Smooth muscle cell (in vitro differentiated cells): ENCODE measurements around the gene RERE. TPM values are rescaled to one million over a fixed set of nuclear protein-coding genes. Genes with fewer than 3 reads are reported as not detected.

ENCODE experiments used
- DNase-seq: peaks from one replicate; lab custom pipeline; 2025; ENCODE audit not compliant: unreplicated experiment; lab: John Stamatoyannopoulos, UW
- H2AFZ ChIP-seq: fragments of 200-600 bp; sonication (generic); 2 replicates; pipeline ENCODE4 v1.6.0; 2016; ENCODE audit warnings: antibody characterized with exemption, low read depth, mild to moderate bottlenecking
- H3F3A ChIP-seq: fragments of 200-600 bp; sonication (generic); 2 replicates; pipeline ENCODE4 v1.6.0; 2017; ENCODE audit warnings: antibody characterized with exemption, low read depth
- H3K27ac ChIP-seq: fragments of 200-600 bp; sonication (generic); 2 replicates; pipeline ENCODE4 v1.5.1; 2016; ENCODE audit warnings: low read depth, mild to moderate bottlenecking
- H3K27me3 ChIP-seq: fragments of 200-600 bp; sonication (generic); 2 replicates; pipeline ENCODE4 v1.6.1; 2016; ENCODE audit warnings: low read depth, mild to moderate bottlenecking
- H3K36me3 ChIP-seq: fragments of 200-600 bp; sonication (generic); 2 replicates; pipeline ENCODE4 v1.5.1; 2016; ENCODE audit warnings: low read depth
- H3K4me1 ChIP-seq: fragments of 200-600 bp; sonication (generic); 2 replicates; pipeline ENCODE4 v1.5.1; 2016; ENCODE audit warnings: low read depth
- H3K4me2 ChIP-seq: fragments of 200-600 bp; sonication (generic); 2 replicates; pipeline ENCODE4 v1.6.0; 2016; ENCODE audit warnings: mild to moderate bottlenecking
- H3K4me3 ChIP-seq: fragments of 200-600 bp; sonication (generic); 2 replicates; pipeline ENCODE4 v1.5.1; 2016; ENCODE audit warnings: mild to moderate bottlenecking
- H3K79me2 ChIP-seq: fragments of 200-600 bp; sonication (generic); 2 replicates; pipeline ENCODE4 v1.6.0; 2016; ENCODE audit warnings: low read depth, mild to moderate bottlenecking
- H3K9ac ChIP-seq: fragments of 200-600 bp; sonication (generic); 2 replicates; pipeline ENCODE4 v1.6.0; 2016; ENCODE audit warnings: low read depth
- H3K9me3 ChIP-seq: fragments of 200-600 bp; sonication (generic); replicated peaks from 2 replicates; pipeline ENCODE4 v1.5.1; 2016; ENCODE audit warnings: low read depth
- H4K20me1 ChIP-seq: fragments of 200-600 bp; sonication (generic); 2 replicates; pipeline ENCODE4 v1.6.0; 2016; ENCODE audit warnings: low read depth
- WGBS: methylation state at CpG from one replicate; pipeline ENCODE4 v1.1.7; 2016; ENCODE audit warnings: low lambda C conversion rate; 5-methylcytosine and 5-hydroxymethylcytosine counted together
- polyA plus RNA-seq: library from polyadenylated mRNA; unstranded; fragments of >200 nt; fragmentation: Nextera tagmentation; extraction: Ambion mirVana; gene quantifications from 2 replicates; pipeline ENCODE4 v1.2.1, GENCODE V29; 2016
- total RNA-seq: library from RNA; depleted of rRNA; stranded (reverse); fragments of >200 nt; gene quantifications from 2 replicates; pipeline ENCODE4 v1.2.3, GENCODE V29; 2014
- TF ChIP-seq, protein P1 (sequence below): fragments of 200-600 bp; sonication (generic); IDR thresholded peaks from 2 replicates; pipeline ENCODE4 v1.5.1; 2017; ENCODE audit warnings: borderline replicate concordance, mild to moderate bottlenecking, antibody characterized with exemption; ENCODE audit not compliant: insufficient read depth, poor library complexity, severe bottlenecking

The RERE gene
- total and polyA plus RNA-seq, 2 experiments from 2014 or later: 45.6 to 59.2 TPM

- no peak overlapping the region for H2AFZ ChIP-seq
- H3K4me3 ChIP-seq: no peak overlapping the region
- H3K4me2 ChIP-seq: no peak overlapping the region
- TF ChIP-seq, protein P1, sequence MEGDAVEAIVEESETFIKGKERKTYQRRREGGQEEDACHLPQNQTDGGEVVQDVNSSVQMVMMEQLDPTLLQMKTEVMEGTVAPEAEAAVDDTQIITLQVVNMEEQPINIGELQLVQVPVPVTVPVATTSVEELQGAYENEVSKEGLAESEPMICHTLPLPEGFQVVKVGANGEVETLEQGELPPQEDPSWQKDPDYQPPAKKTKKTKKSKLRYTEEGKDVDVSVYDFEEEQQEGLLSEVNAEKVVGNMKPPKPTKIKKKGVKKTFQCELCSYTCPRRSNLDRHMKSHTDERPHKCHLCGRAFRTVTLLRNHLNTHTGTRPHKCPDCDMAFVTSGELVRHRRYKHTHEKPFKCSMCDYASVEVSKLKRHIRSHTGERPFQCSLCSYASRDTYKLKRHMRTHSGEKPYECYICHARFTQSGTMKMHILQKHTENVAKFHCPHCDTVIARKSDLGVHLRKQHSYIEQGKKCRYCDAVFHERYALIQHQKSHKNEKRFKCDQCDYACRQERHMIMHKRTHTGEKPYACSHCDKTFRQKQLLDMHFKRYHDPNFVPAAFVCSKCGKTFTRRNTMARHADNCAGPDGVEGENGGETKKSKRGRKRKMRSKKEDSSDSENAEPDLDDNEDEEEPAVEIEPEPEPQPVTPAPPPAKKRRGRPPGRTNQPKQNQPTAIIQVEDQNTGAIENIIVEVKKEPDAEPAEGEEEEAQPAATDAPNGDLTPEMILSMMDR: no peak
- 91% methylated on average over 4 of the region's 4 CpGs for WGBS
- H4K20me1 ChIP-seq: peaks cover 99% of the 10 kb centered on the region
- no peak for DNase-seq
- no peak overlapping the region for H3K9ac ChIP-seq
- H3F3A ChIP-seq: peaks cover 14% of the 10 kb centered on the region
- peaks cover 39% of the 10 kb centered on the region for H3K4me1 ChIP-seq
- H3K27me3 ChIP-seq: no peaks in the 10 kb centered on the region
- H3K79me2 ChIP-seq: peaks cover 98% of the 10 kb centered on the region
- no peak overlapping the region for H3K27ac ChIP-seq
- H3K9me3 ChIP-seq: no peaks in the 10 kb centered on the region
- H3K36me3 ChIP-seq: no peaks in the 10 kb centered on the region
Measured at GRCh38 chr1:8682573-8682972, 134.9 kb downstream of the RERE start.

- H2AFZ ChIP-seq: no peak overlapping the region
- TF ChIP-seq, protein P1: no peak
- peaks cover 14% of the 10 kb centered on the region for H3F3A ChIP-seq
- 83% methylated on average over 1 of the region's 1 CpG for WGBS
- H3K27me3 ChIP-seq: no peaks in the 10 kb centered on the region
- H3K9me3 ChIP-seq: no peaks in the 10 kb centered on the region
- no peak overlapping the region for H3K4me3 ChIP-seq
- DNase-seq: no peak
- H3K4me2 ChIP-seq: no peak overlapping the region
- peaks cover 97% of the 10 kb centered on the region for H3K79me2 ChIP-seq
- no peak overlapping the region for H3K27ac ChIP-seq
- no peaks in the 10 kb centered on the region for H3K36me3 ChIP-seq
- H4K20me1 ChIP-seq: peaks cover 98% of the 10 kb centered on the region
- no peak overlapping the region for H3K9ac ChIP-seq
- H3K4me1 ChIP-seq: peaks cover 34% of the 10 kb centered on the region
Measured at GRCh38 chr1:8681911-8682310, 135.5 kb downstream of the RERE start.

GRCh38 chr1:8680664-8681650, 136.5 kb downstream of the RERE start:
- no peak overlapping the region for H2AFZ ChIP-seq
- TF ChIP-seq, protein P1: no peak
- H3F3A ChIP-seq: peaks cover 14% of the 10 kb centered on the region
- no peaks in the 10 kb centered on the region for H3K27me3 ChIP-seq
- peaks cover 97% of the 10 kb centered on the region for H3K79me2 ChIP-seq
- H3K9ac ChIP-seq: peak overlapping the region; percentile 16
- peaks cover 97% of the 10 kb centered on the region for H4K20me1 ChIP-seq
- H3K4me2 ChIP-seq: peak overlapping the region; percentile 75
- H3K4me1 ChIP-seq: peaks cover 34% of the 10 kb centered on the region
- H3K27ac ChIP-seq: peak overlapping the region; percentile 98
- H3K9me3 ChIP-seq: no peaks in the 10 kb centered on the region
- no peaks in the 10 kb centered on the region for H3K36me3 ChIP-seq
- no peak for DNase-seq
- 87% methylated on average over 14 of the region's 14 CpGs for WGBS
- peak overlapping the region; percentile 38 for H3K4me3 ChIP-seq
